ENCODE measurements around the gene MGME1.
"Not testable (repeated sequence)": the region's sequence is repeated elsewhere in the genome, so short reads cannot be mapped to it uniquely, and the experiment has no call there.

Gene MGME1

GRCh38 chr20:17995967-17996819 lies 27.4 kb downstream of the MGME1 start:
- DNase-seq: peak; percentile 73

- DNase-seq: no peak
These were observed 29.6 kb downstream of the MGME1 start for GRCh38 chr20:17998446-17998845.

- DNase-seq: no peak
These were observed 30.7 kb downstream of the MGME1 start for GRCh38 chr20:17999566-17999965.

GRCh38 chr20:18001131-18001921 lies 32.5 kb downstream of the MGME1 start:
- peak; percentile 17 for DNase-seq

- no peak for DNase-seq
These were observed 35.1 kb downstream of the MGME1 start for GRCh38 chr20:18003897-18004296.

GRCh38 chr20:18004384-18005031 lies 35.7 kb downstream of the MGME1 start:
- no peak for DNase-seq

- DNase-seq: no peak
These were observed 36.6 kb downstream of the MGME1 start for GRCh38 chr20:18005170-18005989.

GRCh38 chr20:18005990-18006364 lies 37.2 kb downstream of the MGME1 start:
- DNase-seq: no peak

- DNase-seq: no peak
These were observed 37.9 kb downstream of the MGME1 start for GRCh38 chr20:18006684-18007083.

GRCh38 chr20:18007534-18008292 lies 38.9 kb downstream of the MGME1 start:
- DNase-seq: no peak

- DNase-seq: no peak
These were observed 40.3 kb downstream of the MGME1 start for GRCh38 chr20:18009116-18009515.

GRCh38 chr20:18011482-18011881 lies 42.7 kb downstream of the MGME1 start:
- no peak for DNase-seq

- DNase-seq: no peak
These were observed 43.3 kb downstream of the MGME1 start for GRCh38 chr20:18011951-18012645.

GRCh38 chr20:18012901-18013300 lies 44.1 kb downstream of the MGME1 start:
- no peak for DNase-seq

- DNase-seq: no peak
These were observed 45.6 kb downstream of the MGME1 start for GRCh38 chr20:18014411-18014810.

- DNase-seq: no peak
These were observed 48.0 kb downstream of the MGME1 start for GRCh38 chr20:18016772-18017171.

- no peak for DNase-seq
These were observed 49.3 kb downstream of the MGME1 start for GRCh38 chr20:18018100-18018499.

- DNase-seq: peak; percentile 48
These were observed 50.2 kb downstream of the MGME1 start for GRCh38 chr20:18019068-18019467.

- DNase-seq: no peak
These were observed 52.1 kb downstream of the MGME1 start for GRCh38 chr20:18020931-18021330.

- no peak for DNase-seq
These were observed 55.8 kb downstream of the MGME1 start for GRCh38 chr20:18024606-18025127.

- not testable (repeated sequence) for DNase-seq
These were observed 58.2 kb downstream of the MGME1 start for GRCh38 chr20:18027011-18027410.

Data from DMS53 (cell line).